MM.1S (cell line): ENCODE results near the gene MBD4.

Experiments used
- DNase-seq: peaks from one replicate; pipeline ENCODE4 v3.0.0-alpha.2; 2015
- H2AFZ ChIP-seq: fragments of 300-600 bp; sonication (generic); 2 replicates; pipeline ENCODE4 v1.6.0; 2016; ENCODE audit warnings: antibody characterized with exemption, low read length
- H3F3A ChIP-seq: fragments of 300-600 bp; sonication (generic); 2 replicates; pipeline ENCODE4 v1.6.1; 2016; ENCODE audit warnings: mild to moderate bottlenecking, antibody characterized with exemption, low read length, moderate library complexity, mixed read lengths; ENCODE audit not compliant: insufficient read depth
- H3K27ac ChIP-seq: fragments of 300-600 bp; sonication (generic); 2 replicates; pipeline ENCODE4 v1.5.1; 2016; ENCODE audit warnings: mild to moderate bottlenecking, low read length
- H3K27me3 ChIP-seq: fragments of 300-600 bp; sonication (generic); replicated peaks from 2 replicates; pipeline ENCODE4 v1.6.0; 2016; ENCODE audit warnings: low read length; ENCODE audit not compliant: insufficient read depth
- H3K36me3 ChIP-seq: fragments of 300-600 bp; sonication (generic); replicated peaks from 2 replicates; pipeline ENCODE4 v1.6.1; 2016; ENCODE audit warnings: mild to moderate bottlenecking, low read length, mixed read lengths; ENCODE audit not compliant: insufficient read depth
- H3K4me1 ChIP-seq: fragments of 300-600 bp; sonication (generic); 2 replicates; pipeline ENCODE4 v1.6.1; 2016; ENCODE audit warnings: low read length, mixed read lengths
- H3K4me2 ChIP-seq: fragments of 300-600 bp; sonication (generic); 2 replicates; pipeline ENCODE4 v1.6.0; 2016; ENCODE audit warnings: low read depth, low read length
- H3K4me3 ChIP-seq: fragments of 300-600 bp; sonication (generic); 2 replicates; pipeline ENCODE4 v1.5.1; 2016; ENCODE audit warnings: low read length, mixed read lengths
- H3K79me2 ChIP-seq: fragments of 300-600 bp; sonication (generic); 2 replicates; pipeline ENCODE4 v1.6.1; 2016; ENCODE audit warnings: mixed run types, low read length, mixed read lengths
- H3K9ac ChIP-seq: fragments of 300-600 bp; sonication (generic); 2 replicates; pipeline ENCODE4 v1.6.1; 2016; ENCODE audit warnings: low read length, mixed read lengths
- H3K9me2 ChIP-seq: fragments of 300-600 bp; sonication (generic); replicated peaks from 2 replicates; pipeline ENCODE4 v1.6.1; 2016; ENCODE audit warnings: mild to moderate bottlenecking, low read length, mixed read lengths; ENCODE audit not compliant: insufficient read depth
- H3K9me3 ChIP-seq: fragments of 300-600 bp; sonication (generic); replicated peaks from 2 replicates; pipeline ENCODE4 v1.6.1; 2016; ENCODE audit warnings: mild to moderate bottlenecking, low read length, mixed read lengths; ENCODE audit not compliant: insufficient read depth
- H4K20me1 ChIP-seq: fragments of 300-600 bp; sonication (generic); 2 replicates; pipeline ENCODE4 v1.6.1; 2016; ENCODE audit warnings: mild to moderate bottlenecking, low read length, moderate library complexity, mixed read lengths; ENCODE audit not compliant: insufficient read depth
- CTCF ChIP-seq: fragments of 300-600 bp; sonication (generic); IDR thresholded peaks from 2 replicates; pipeline ENCODE4 v1.5.1; 2016; ENCODE audit warnings: antibody characterized with exemption, low read length, mixed read lengths
- EZH2 ChIP-seq: fragments of 300-600 bp; sonication (generic); optimal IDR thresholded peaks from 2 replicates; pipeline ENCODE3; 2017; ENCODE audit warnings: low read depth, mild to moderate bottlenecking, antibody characterized with exemption, low read length, mixed read lengths
- EZH2phosphoT487 ChIP-seq: fragments of 300-600 bp; sonication (generic); IDR thresholded peaks from 2 replicates; pipeline ENCODE4 v1.6.1; 2018; ENCODE audit warnings: antibody characterized with exemption, low read length

The MBD4 gene

GRCh38 chr3:129404130-129404529 lies 35.6 kb downstream of the MBD4 start:
- no peak for DNase-seq
- Histone ChIP-seq H3K79me2 (peaks cover 1% of the 10 kb centered on the region), H3K4me3 (no peak overlapping the region), H3F3A (no peaks in the 10 kb centered on the region), H3K27ac (no peak overlapping the region), H3K4me1 (no peaks in the 10 kb centered on the region), H3K9ac (no peak overlapping the region), H3K9me3 (no peaks in the 10 kb centered on the region), H3K36me3 (no peaks in the 10 kb centered on the region), H3K27me3 (no peaks in the 10 kb centered on the region), H3K4me2 (no peak overlapping the region), H4K20me1 (no peaks in the 10 kb centered on the region), H3K9me2 (no peaks in the 10 kb centered on the region), H2AFZ (no peak overlapping the region)
- TF ChIP-seq CTCF (no peak), EZH2phosphoT487 (no peak), EZH2 (no peak)

- H2AFZ ChIP-seq: no peak overlapping the region
- TF ChIP-seq CTCF: no peak
- TF ChIP-seq EZH2: no peak
- no peak for TF ChIP-seq EZH2phosphoT487
- H3K4me2 ChIP-seq: no peak overlapping the region
- H3K4me1 ChIP-seq: no peaks in the 10 kb centered on the region
- no peak overlapping the region for H3K4me3 ChIP-seq
- DNase-seq: no peak
- H3K9me2 ChIP-seq: no peaks in the 10 kb centered on the region
- H3F3A ChIP-seq: no peaks in the 10 kb centered on the region
- H3K27ac ChIP-seq: no peak overlapping the region
- no peaks in the 10 kb centered on the region for H3K9me3 ChIP-seq
- H3K36me3 ChIP-seq: no peaks in the 10 kb centered on the region
- no peaks in the 10 kb centered on the region for H3K27me3 ChIP-seq
- no peak overlapping the region for H3K9ac ChIP-seq
- H4K20me1 ChIP-seq: no peaks in the 10 kb centered on the region
- peaks cover 8% of the 10 kb centered on the region for H3K79me2 ChIP-seq
Observed at GRCh38 chr3:129403450-129403849, 36.3 kb downstream of the MBD4 start.

GRCh38 chr3:129402616-129403015 lies 37.1 kb downstream of the MBD4 start:
- Histone ChIP-seq H3K79me2 (peaks cover 17% of the 10 kb centered on the region), H3K4me1 (peaks cover 5% of the 10 kb centered on the region; the same call in 1 of the 2 replicates), H3K36me3 (no peaks in the 10 kb centered on the region), H3K9me3 (no peaks in the 10 kb centered on the region), H3K4me3 (no peak overlapping the region), H3K9me2 (no peaks in the 10 kb centered on the region), H3F3A (no peaks in the 10 kb centered on the region), H3K27ac (no peak overlapping the region), H3K27me3 (no peaks in the 10 kb centered on the region), H3K4me2 (no peak overlapping the region), H4K20me1 (no peaks in the 10 kb centered on the region), H3K9ac (no peak overlapping the region), H2AFZ (no peak overlapping the region)
- TF ChIP-seq CTCF: no peak
- TF ChIP-seq EZH2phosphoT487: no peak
- TF ChIP-seq EZH2: no peak
- no peak for DNase-seq
